ENCODE results near the gene DUSP16.

- no peak for TF ChIP-seq CTCF (IDR thresholded peaks at IDR 0.05; ENCODE audit: control extremely low read depth in 1 of 3, insufficient read depth in 1 of 3, low read depth in 1 of 3, low read length in 3 of 3)
- no peak for TF ChIP-seq HDAC6 (IDR thresholded peaks at IDR 0.05; ENCODE audit: low read depth, low read length)
- no peak for TF ChIP-seq HDAC2 (IDR thresholded peaks at IDR 0.05; ENCODE audit: borderline replicate concordance in 1 of 2, low read depth in 2 of 2, low read length in 2 of 2)
These were observed 79.7 kb downstream of the DUSP16 start for GRCh38 chr12:12482959-12483358.
